Measurements from ENCODE around the gene F2RL2.

F2RL2 gene

GRCh38 chr5:76583163-76584047 lies 39.8 kb downstream of the F2RL2 start:
- no peaks in the 10 kb centered on the region for H3K27me3 ChIP-seq (replicated peaks; ENCODE audit: control insufficient read depth, insufficient read depth, low read length)
- DNase-seq (ENCODE audit: low read depth): peak; percentile 57
- no peak overlapping the region for H3K9ac ChIP-seq (ENCODE audit: low read length)
- no peaks in the 10 kb centered on the region for H3K36me3 ChIP-seq (ENCODE audit: control insufficient read depth, insufficient read depth, low read length, severe bottlenecking)
- H3K4me3 ChIP-seq (ENCODE audit: low read length): no peak overlapping the region
- H3K4me1 ChIP-seq (ENCODE audit: control insufficient read depth, insufficient read depth, low read length): no peaks in the 10 kb centered on the region
- H3K9me3 ChIP-seq (ENCODE audit: control insufficient read depth, low read length): no peaks in the 10 kb centered on the region

GRCh38 chr5:76582230-76583162 lies 40.7 kb downstream of the F2RL2 start:
- H3K9me3 ChIP-seq (ENCODE audit: control insufficient read depth, low read length): no peaks in the 10 kb centered on the region
- DNase-seq (ENCODE audit: low read depth): peak; percentile 29
- no peak overlapping the region for H3K4me3 ChIP-seq (ENCODE audit: low read length)

GRCh38 chr5:76580981-76581380 lies 42.2 kb downstream of the F2RL2 start:
- Histone ChIP-seq H3K4me3 (ENCODE audit: low read length) (no peak overlapping the region), H3K9ac (ENCODE audit: low read length) (no peak overlapping the region), H3K9me3 (ENCODE audit: control insufficient read depth, low read length) (no peaks in the 10 kb centered on the region), H3K4me1 (ENCODE audit: control insufficient read depth, insufficient read depth, low read length) (no peaks in the 10 kb centered on the region), H3K27me3 (replicated peaks; ENCODE audit: control insufficient read depth, insufficient read depth, low read length) (no peaks in the 10 kb centered on the region), H3K36me3 (ENCODE audit: control insufficient read depth, insufficient read depth, low read length, severe bottlenecking) (no peaks in the 10 kb centered on the region)
- no peak for DNase-seq (ENCODE audit: low read depth)

More at GRCh38 chr5:76582230-76583162, 40.7 kb downstream of the F2RL2 start:
- no peak overlapping the region for H3K9ac ChIP-seq (ENCODE audit: low read length)
- H3K4me1 ChIP-seq (ENCODE audit: control insufficient read depth, insufficient read depth, low read length): no peaks in the 10 kb centered on the region
- no peaks in the 10 kb centered on the region for H3K27me3 ChIP-seq (replicated peaks; ENCODE audit: control insufficient read depth, insufficient read depth, low read length)
- H3K36me3 ChIP-seq (ENCODE audit: control insufficient read depth, insufficient read depth, low read length, severe bottlenecking): no peaks in the 10 kb centered on the region

GRCh38 chr5:76579166-76579937 lies 43.9 kb downstream of the F2RL2 start:
- H3K36me3 ChIP-seq (ENCODE audit: control insufficient read depth, insufficient read depth, low read length, severe bottlenecking): no peaks in the 10 kb centered on the region
- H3K27me3 ChIP-seq (replicated peaks; ENCODE audit: control insufficient read depth, insufficient read depth, low read length): no peaks in the 10 kb centered on the region
- DNase-seq (ENCODE audit: low read depth): no peak
- H3K9ac ChIP-seq (ENCODE audit: low read length): no peak overlapping the region
- H3K9me3 ChIP-seq (ENCODE audit: control insufficient read depth, low read length): no peaks in the 10 kb centered on the region
- no peak overlapping the region for H3K4me3 ChIP-seq (ENCODE audit: low read length)
- no peaks in the 10 kb centered on the region for H3K4me1 ChIP-seq (ENCODE audit: control insufficient read depth, insufficient read depth, low read length)

GRCh38 chr5:76576996-76577395 lies 46.2 kb downstream of the F2RL2 start:
- Histone ChIP-seq H3K9ac (ENCODE audit: low read length) (no peak overlapping the region), H3K36me3 (ENCODE audit: control insufficient read depth, insufficient read depth, low read length, severe bottlenecking) (no peaks in the 10 kb centered on the region)

GRCh38 chr5:76576450-76576849 lies 46.8 kb downstream of the F2RL2 start:
- DNase-seq (ENCODE audit: low read depth): no peak
- Histone ChIP-seq H3K9ac (ENCODE audit: low read length) (no peak overlapping the region), H3K4me3 (ENCODE audit: low read length) (no peak overlapping the region), H3K9me3 (ENCODE audit: control insufficient read depth, low read length) (no peaks in the 10 kb centered on the region), H3K27me3 (replicated peaks; ENCODE audit: control insufficient read depth, insufficient read depth, low read length) (no peaks in the 10 kb centered on the region), H3K36me3 (ENCODE audit: control insufficient read depth, insufficient read depth, low read length, severe bottlenecking) (no peaks in the 10 kb centered on the region), H3K4me1 (ENCODE audit: control insufficient read depth, insufficient read depth, low read length) (no peaks in the 10 kb centered on the region)

More at GRCh38 chr5:76576996-76577395, 46.2 kb downstream of the F2RL2 start:
- DNase-seq (ENCODE audit: low read depth): no peak
- Histone ChIP-seq H3K9me3 (ENCODE audit: control insufficient read depth, low read length) (no peaks in the 10 kb centered on the region), H3K4me3 (ENCODE audit: low read length) (no peak overlapping the region), H3K27me3 (replicated peaks; ENCODE audit: control insufficient read depth, insufficient read depth, low read length) (no peaks in the 10 kb centered on the region), H3K4me1 (ENCODE audit: control insufficient read depth, insufficient read depth, low read length) (no peaks in the 10 kb centered on the region)

- no peak overlapping the region for H3K9ac ChIP-seq (ENCODE audit: low read length)
- no peaks in the 10 kb centered on the region for H3K36me3 ChIP-seq (ENCODE audit: control insufficient read depth, insufficient read depth, low read length, severe bottlenecking)
- DNase-seq (ENCODE audit: low read depth): no peak
Observed at GRCh38 chr5:76571559-76571958, 51.6 kb downstream of the F2RL2 start.

GRCh38 chr5:76570153-76570552 lies 53.0 kb downstream of the F2RL2 start:
- H3K4me1 ChIP-seq (ENCODE audit: control insufficient read depth, insufficient read depth, low read length): no peaks in the 10 kb centered on the region
- H3K36me3 ChIP-seq (ENCODE audit: control insufficient read depth, insufficient read depth, low read length, severe bottlenecking): no peaks in the 10 kb centered on the region
- no peak for DNase-seq (ENCODE audit: low read depth)
- H3K9me3 ChIP-seq (ENCODE audit: control insufficient read depth, low read length): no peaks in the 10 kb centered on the region
- no peak overlapping the region for H3K9ac ChIP-seq (ENCODE audit: low read length)
- no peak overlapping the region for H3K4me3 ChIP-seq (ENCODE audit: low read length)
- peaks cover 24% of the 10 kb centered on the region for H3K27me3 ChIP-seq (replicated peaks; ENCODE audit: control insufficient read depth, insufficient read depth, low read length)

More at GRCh38 chr5:76571559-76571958, 51.6 kb downstream of the F2RL2 start:
- no peaks in the 10 kb centered on the region for H3K4me1 ChIP-seq (ENCODE audit: control insufficient read depth, insufficient read depth, low read length)
- no peaks in the 10 kb centered on the region for H3K9me3 ChIP-seq (ENCODE audit: control insufficient read depth, low read length)
- peaks cover 10% of the 10 kb centered on the region for H3K27me3 ChIP-seq (replicated peaks; ENCODE audit: control insufficient read depth, insufficient read depth, low read length)
- no peak overlapping the region for H3K4me3 ChIP-seq (ENCODE audit: low read length)
